ELF-1 (cell line): ENCODE data around the gene SFRP2.

Experiments used
- DNase-seq: peaks from one replicate; pipeline ENCODE4 v3.0.0-alpha.2; 2016; ENCODE audit warnings: low read depth, low spot score

The SFRP2 gene, protein sequence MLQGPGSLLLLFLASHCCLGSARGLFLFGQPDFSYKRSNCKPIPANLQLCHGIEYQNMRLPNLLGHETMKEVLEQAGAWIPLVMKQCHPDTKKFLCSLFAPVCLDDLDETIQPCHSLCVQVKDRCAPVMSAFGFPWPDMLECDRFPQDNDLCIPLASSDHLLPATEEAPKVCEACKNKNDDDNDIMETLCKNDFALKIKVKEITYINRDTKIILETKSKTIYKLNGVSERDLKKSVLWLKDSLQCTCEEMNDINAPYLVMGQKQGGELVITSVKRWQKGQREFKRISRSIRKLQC

GRCh38 chr4:153788413-153789276 lies at the start of gene SFRP2:
Gene SFRP2, minus strand, starts transcription at chr4:153789083. Its CDS starts 248 bp downstream, at chr4:153788835.
- peak; percentile 86 for DNase-seq

GRCh38 chr4:153838564-153838963 lies 49.7 kb upstream of the SFRP2 start:
- no peak for DNase-seq

DNA sequence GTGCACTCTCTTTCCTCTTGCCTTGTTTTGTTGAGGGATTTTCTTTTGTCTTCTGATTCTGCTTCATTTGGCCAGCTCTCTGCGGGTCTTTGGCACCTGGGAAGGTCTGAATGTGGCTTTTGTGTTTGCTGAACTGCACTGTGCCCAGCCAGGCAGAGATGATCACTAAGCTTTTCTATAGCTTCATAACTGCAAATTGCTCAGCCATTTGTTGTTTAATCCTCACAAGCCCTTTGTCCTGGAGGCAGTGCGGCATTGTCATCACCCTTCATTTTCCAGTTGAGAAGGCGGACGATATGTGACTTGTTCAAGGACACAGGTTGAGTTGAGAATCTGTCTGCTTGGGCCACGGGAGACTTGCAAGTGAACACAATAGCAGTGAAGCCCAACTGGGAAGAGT lies 46.0 kb upstream of the SFRP2 start:
- no peak for DNase-seq

DNA sequence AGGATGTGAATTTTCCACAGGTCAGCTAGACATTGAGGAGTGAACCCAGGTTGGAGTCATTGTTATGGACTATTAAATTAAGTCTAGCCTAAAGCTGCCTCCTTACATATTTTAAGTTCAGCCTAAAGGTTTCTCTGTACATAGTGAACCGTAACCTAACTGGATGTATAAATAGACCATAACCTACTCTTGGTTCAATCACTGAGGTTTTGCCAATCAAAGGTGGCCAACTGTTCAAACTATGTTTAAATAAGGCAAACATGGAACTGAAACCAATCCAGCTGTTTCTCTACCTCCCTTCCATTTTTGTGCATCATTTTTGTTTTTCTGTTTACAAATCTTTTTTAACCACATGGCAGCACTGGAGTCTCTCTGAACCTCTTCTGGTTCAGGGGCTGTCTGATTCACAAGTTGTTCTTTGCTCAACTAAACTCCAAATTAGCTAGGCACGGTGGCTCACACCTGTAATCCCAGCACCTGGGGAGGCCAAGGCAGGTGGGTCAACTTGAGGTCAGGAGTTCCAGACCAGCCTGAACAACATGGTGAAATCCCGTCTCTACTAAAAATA lies 43.9 kb upstream of the SFRP2 start:
- no peak for DNase-seq

GRCh38 chr4:153832054-153832453 lies 43.2 kb upstream of the SFRP2 start:
- DNase-seq: no peak

DNA sequence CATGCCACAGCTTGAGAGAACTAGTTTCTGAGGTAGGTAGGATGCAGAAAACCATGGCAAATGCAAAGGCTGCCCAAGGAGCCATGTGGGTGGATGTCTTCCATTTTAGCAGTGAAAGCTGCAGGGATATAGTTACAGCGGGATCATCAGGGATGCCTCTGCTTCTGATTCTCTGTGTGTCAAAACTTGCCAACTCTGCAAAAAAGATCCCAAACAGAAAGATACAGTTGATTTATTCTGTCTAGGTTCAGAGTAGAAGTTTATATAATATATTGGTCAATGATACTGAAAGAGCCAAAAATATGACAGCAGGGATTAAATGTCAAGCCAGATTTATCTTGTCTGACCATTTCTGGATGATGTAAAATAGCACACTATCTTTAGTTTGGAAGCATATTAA lies 42.4 kb upstream of the SFRP2 start:
- DNase-seq: no peak

- no peak for DNase-seq
Observed at GRCh38 chr4:153825691-153826090, 36.8 kb upstream of the SFRP2 start.

DNA sequence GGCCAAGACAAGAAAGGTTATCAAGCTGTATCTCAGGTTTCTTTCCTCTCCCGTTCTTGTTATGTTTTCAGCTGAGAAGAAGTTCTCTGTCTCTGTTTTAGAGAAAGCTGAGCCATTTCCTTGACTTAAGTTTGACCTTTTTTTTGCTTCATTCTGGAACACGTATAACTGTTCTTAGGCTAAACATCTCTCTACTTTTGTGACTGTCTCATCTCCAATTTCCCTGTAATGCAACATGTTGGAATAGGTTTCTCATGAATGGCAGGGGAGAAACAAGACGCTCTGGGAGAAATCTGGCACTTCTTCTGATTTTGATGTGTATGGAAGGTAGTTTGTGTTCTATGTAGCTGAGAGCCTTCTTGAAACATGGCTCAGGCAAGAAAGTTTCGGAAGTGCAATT lies 36.2 kb upstream of the SFRP2 start:
- no peak for DNase-seq

DNA sequence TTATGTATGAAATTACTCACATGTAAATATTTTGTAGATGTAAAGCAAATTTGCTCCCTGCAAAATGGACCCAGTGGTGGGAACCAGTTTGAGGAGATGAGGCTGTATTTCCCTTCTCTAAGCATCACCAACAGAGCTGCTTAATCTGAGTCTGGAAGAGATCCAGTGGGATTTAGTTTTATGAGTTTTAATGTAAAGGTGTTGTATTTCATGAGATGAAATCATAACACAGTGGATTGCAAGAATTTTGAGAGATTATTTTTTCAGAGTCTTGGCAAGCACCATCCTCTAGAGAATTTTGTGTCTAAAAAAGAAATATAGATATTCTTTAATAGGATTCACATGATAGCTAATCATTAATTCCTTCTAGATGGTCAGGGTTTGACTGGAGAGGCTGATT lies 35.6 kb upstream of the SFRP2 start:
- no peak for DNase-seq

DNA sequence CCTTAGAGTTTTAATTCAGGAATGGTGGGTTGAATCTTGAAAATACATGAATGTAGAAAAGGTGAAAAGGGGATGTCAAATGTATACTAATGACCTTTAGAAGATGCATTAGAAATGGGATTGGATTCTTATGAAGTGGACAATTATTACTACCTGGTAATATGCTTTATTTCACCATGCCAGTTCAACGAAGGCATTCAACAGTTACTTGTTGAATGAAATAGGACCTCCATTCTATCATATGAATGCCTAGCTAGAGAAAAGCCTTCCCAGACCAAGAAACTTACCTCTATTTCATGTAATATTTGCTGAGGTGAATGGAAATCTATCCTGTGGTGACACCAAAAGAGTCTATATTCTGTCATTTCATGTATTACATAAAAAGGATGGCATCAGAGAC lies 34.6 kb upstream of the SFRP2 start:
- DNase-seq: no peak

DNA sequence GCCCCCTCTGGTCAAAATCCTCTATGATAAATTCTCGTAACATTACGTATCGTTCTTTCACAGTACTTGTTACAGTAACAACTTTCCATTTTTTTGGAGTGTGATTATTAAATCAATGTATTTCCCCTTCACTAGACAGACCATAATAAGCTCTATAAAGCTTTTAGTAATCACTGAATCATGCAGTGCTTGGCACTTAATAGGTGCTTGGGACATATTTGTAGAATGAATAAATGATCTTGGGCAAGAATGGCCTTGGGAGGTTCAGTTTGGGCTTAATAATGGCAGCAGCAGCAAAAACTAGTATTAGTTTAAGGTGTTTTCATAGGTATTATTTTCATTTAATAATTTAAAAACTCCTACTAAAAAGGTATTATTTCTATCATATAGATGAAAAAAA lies 33.4 kb upstream of the SFRP2 start:
- DNase-seq: no peak

DNA sequence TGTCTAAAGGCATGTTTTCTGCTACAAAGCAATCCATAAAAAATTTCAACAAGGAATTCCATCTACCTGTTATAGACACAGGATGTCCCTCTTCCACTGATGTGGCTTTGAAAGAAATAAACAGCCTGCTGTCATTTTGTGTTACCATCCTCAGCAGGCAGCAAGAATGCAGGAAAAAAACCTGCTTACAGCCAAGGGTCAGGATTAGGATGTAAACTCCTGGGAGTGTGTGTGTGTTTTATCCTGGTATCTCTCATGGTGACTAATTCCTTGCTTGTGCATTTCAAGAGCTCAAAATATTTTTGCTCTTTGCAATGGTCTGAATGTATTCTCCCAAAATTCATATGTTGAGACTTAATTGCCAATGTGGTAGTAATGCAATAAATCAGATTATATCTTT lies 28.6 kb upstream of the SFRP2 start:
- no peak for DNase-seq

DNA sequence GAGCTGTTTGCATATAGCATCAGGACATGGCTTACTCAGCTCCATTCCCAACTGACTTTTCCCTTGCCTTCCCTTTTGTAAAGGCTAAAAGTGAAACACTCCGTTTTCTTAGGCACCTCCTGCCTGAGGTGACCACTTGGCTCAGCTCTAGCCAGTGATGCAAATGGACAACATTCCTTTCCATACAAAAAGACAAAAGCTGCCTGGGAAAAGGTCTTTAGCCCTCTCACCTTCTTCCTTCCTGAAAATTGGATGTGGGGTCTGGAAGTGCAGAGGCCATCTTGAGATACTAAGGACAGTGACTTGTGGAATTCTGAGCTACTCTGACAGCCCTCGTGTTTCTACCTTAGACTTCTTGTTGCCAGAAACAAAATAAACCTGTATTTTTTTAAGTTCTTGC lies 27.7 kb upstream of the SFRP2 start:
- DNase-seq: peak; percentile 71

DNA sequence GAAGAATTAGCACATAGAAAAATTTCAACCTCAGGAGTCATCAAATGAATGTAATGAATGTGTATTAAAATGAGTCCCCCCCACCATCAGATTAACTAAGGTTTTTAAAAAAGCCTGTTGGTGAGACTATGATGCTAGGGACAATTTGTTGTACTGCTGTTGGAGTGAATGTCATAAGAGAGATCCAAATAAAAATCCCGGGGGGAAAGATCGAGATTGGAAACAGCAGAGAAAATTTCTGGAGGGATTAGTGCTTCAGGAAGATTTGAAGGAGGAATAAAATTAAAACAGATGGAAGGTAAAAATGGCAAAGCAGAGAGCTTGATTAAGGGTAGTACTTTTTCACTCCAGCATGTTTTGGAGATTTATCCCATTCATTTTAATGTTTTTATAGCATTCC lies 25.9 kb upstream of the SFRP2 start:
- DNase-seq: no peak

DNA sequence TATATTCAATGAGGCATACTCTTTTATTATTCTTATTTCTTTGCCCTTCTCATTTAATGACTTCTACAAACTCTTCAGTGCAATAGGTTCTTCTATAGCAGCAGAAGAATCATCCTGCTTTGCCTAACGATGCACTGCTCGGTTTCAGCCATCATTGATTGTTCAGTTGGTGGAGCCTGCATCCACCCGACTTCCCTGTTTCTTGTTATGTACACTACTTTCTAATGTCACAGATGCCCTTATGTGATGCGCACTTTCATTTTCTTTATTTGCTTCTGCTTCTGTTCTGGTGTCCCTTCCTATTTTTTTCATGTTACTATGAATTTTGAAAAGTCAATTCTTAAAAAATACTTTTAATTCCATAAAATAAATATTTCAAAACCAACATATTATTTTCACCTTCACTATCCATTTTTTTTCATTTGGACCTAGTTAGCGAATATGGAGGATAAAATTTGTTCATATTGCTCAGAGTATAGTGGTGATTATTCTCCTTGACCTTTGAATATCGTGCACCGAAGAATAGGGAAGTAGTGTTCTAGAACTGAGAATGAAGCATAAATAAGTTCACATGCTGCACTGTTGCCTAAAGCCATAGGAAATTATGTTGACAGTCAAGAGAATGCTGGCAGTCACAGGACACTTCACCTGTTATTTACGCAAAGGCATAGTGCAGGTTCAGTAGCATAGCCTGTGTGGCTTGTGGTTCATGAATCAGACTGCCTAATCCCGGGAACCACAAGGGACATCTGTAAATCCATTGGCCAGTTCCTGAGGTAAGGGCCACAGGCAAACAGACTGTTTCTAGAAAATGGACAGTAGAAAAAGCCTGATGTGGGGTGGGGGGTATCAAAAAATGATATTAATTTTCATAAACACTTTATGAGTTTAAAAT lies 21.3 kb upstream of the SFRP2 start:
- DNase-seq: no peak

GRCh38 chr4:153809307-153809706 lies 20.4 kb upstream of the SFRP2 start:
- DNase-seq: no peak

- no peak for DNase-seq
Observed at GRCh38 chr4:153808175-153808574, 19.3 kb upstream of the SFRP2 start.

DNA sequence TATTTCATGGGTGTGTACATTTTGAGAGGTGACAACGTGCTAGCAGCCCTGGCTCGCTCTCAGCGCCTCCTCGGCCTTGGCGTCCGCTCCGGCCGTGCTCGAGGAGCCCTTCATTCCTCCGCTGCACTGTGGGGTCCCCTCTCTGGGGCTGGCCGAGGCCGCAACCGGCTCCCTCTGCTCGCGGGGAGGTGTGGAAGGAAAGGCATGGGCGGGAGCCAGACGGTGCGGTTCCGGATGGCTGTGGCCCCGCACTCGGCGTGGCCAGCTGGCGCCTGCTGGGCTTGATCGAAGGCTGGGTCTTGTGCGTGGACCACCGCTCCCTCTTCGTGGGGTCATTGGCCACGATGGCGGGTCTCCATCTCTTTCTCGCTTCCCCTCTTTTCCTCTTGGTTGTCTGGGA lies 17.2 kb upstream of the SFRP2 start:
- no peak for DNase-seq

- no peak for DNase-seq
Observed at GRCh38 chr4:153804722-153805121, 15.8 kb upstream of the SFRP2 start.

GRCh38 chr4:153799694-153800074 lies 10.8 kb upstream of the SFRP2 start:
- no peak for DNase-seq

DNA sequence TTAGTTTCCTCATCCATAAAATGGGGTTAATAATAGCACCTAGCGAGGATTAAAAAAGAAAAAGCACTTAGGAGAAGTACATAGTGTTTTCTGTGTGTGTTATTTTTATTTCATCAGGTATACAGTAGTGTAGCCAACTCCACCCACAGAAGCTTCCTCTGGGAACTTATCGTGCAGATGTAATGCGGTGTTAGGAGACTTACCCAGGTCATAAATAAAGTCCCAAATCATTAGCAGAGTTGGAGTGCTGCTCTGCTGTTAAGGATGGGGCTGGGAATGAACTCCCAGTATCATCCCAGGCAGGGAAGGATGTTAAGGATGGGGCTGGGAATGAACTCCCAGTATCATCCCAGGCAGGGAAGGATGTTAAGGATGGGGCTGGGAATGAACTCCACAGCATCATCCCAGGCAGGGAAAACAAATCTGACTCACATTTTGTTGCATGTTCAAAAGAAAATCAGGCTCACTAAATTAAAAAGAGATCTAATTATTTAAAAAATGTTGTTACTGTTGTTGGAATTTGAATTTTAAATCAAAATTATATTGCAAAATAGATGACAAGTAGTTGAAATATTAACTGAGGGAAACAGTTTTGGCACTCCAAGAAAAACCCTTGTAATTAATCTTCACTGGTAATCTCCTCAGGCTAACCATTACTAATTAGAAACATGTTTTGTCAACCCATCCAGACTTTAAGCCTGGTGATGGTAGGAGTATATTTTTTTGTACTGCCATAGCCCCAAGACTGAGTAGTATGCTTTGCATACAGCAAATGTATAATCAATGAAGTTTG lies 10.2 kb upstream of the SFRP2 start:
- DNase-seq: no peak
